H9 (cell line): ENCODE results near the gene CELA3B. TPM values are rescaled to one million over a fixed set of nuclear protein-coding genes. Genes with fewer than 3 reads are reported as not detected.
A peak's percentile ranks its signal among the peaks of the same experiment; 100 is the strongest.

Experiments
- DNase-seq: peaks from one replicate; pipeline ENCODE4 v3.0.0-alpha.2; 2017
- H2AFZ ChIP-seq: one replicate; pipeline ENCODE4 v1.6.1; 2013; ENCODE audit warnings: mild to moderate bottlenecking, low read length, control low read depth, moderate library complexity
- H2AK5ac ChIP-seq: 2 replicates; pipeline ENCODE4 v1.6.1; 2013; ENCODE audit warnings: low read length, control low read depth, mixed read lengths; ENCODE audit not compliant: insufficient read length
- H2BK120ac ChIP-seq: one replicate; pipeline ENCODE4 v1.6.1; 2013; ENCODE audit warnings: low read depth, mild to moderate bottlenecking, low read length, control low read depth, inconsistent platforms; ENCODE audit not compliant: poor library complexity, severe bottlenecking
- H2BK12ac ChIP-seq: 2 replicates; pipeline ENCODE4 v1.6.1; 2013; ENCODE audit warnings: low read length, control low read depth, mixed read lengths, low read depth; ENCODE audit not compliant: insufficient read length
- H2BK15ac ChIP-seq: 2 replicates; pipeline ENCODE4 v1.6.1; 2013; ENCODE audit warnings: low read depth, low read length, control low read depth
- H2BK20ac ChIP-seq: one replicate; pipeline ENCODE4 v1.6.1; 2013; ENCODE audit warnings: low read depth, mild to moderate bottlenecking, low read length, control low read depth, inconsistent platforms; ENCODE audit not compliant: poor library complexity, severe bottlenecking
- H2BK5ac ChIP-seq: 2 replicates; pipeline ENCODE4 v1.6.1; 2013; ENCODE audit warnings: low read length, control low read depth, mixed read lengths; ENCODE audit not compliant: insufficient read length
- H3K14ac ChIP-seq: 2 replicates; pipeline ENCODE4 v1.6.1; 2013; ENCODE audit warnings: low read length, control low read depth; ENCODE audit not compliant: insufficient read depth
- H3K18ac ChIP-seq: 2 replicates; pipeline ENCODE4 v1.6.1; 2013; ENCODE audit warnings: low read depth, mild to moderate bottlenecking, mixed read lengths, low read length, control low read depth; ENCODE audit not compliant: insufficient read length
- H3K23ac ChIP-seq: 2 replicates; pipeline ENCODE4 v1.6.1; 2013; ENCODE audit warnings: low read length, control low read depth, mixed read lengths, low read depth; ENCODE audit not compliant: insufficient read length
- H3K23me2 ChIP-seq: 2 replicates; pipeline ENCODE4 v1.6.1; 2013; ENCODE audit warnings: low read depth, mild to moderate bottlenecking, mixed read lengths, low read length, control low read depth; ENCODE audit not compliant: insufficient read length, poor library complexity, severe bottlenecking
- H3K27ac ChIP-seq: 2 replicates; pipeline ENCODE4 v1.5.1; 2013; ENCODE audit warnings: low read length, control low read depth, mixed read lengths, low read depth; ENCODE audit not compliant: insufficient read length
- H3K27me3 ChIP-seq: 2 replicates; pipeline ENCODE4 v1.6.1; 2013; ENCODE audit warnings: low read length, control low read depth, inconsistent platforms; ENCODE audit not compliant: insufficient read depth
- H3K4ac ChIP-seq: 2 replicates; pipeline ENCODE4 v1.6.1; 2013; ENCODE audit warnings: low read depth, mild to moderate bottlenecking, control low read depth, inconsistent platforms, low read length, moderate library complexity
- H3K4me1 ChIP-seq: 2 replicates; pipeline ENCODE4 v1.6.1; 2013; ENCODE audit warnings: low read length, control low read depth, inconsistent platforms; ENCODE audit not compliant: insufficient read depth
- H3K4me2 ChIP-seq: 2 replicates; pipeline ENCODE4 v1.6.1; 2013; ENCODE audit warnings: low read length, control low read depth, mixed read lengths; ENCODE audit not compliant: insufficient read length, insufficient read depth
- H3K56ac ChIP-seq: 2 replicates; pipeline ENCODE4 v1.6.1; 2013; ENCODE audit warnings: low read depth, mild to moderate bottlenecking, mixed read lengths, low read length, control low read depth; ENCODE audit not compliant: insufficient read length
- H3K79me1 ChIP-seq: 2 replicates; pipeline ENCODE4 v1.6.1; 2013; ENCODE audit warnings: low read depth, mild to moderate bottlenecking, moderate library complexity, low read length, control low read depth, inconsistent platforms; ENCODE audit not compliant: insufficient read depth, poor library complexity, severe bottlenecking
- H3K79me2 ChIP-seq: 2 replicates; pipeline ENCODE4 v1.6.1; 2013; ENCODE audit warnings: low read length, control low read depth, inconsistent platforms; ENCODE audit not compliant: insufficient read depth
- H3K9ac ChIP-seq: 2 replicates; pipeline ENCODE4 v1.6.1; 2013; ENCODE audit warnings: low read length, control low read depth, mixed read lengths; ENCODE audit not compliant: insufficient read length; ENCODE audit errors: extremely low read depth
- H3K9me3 ChIP-seq: one replicate; pipeline ENCODE4 v1.6.1; 2013; ENCODE audit warnings: low read depth, low read length, inconsistent platforms; ENCODE audit not compliant: control insufficient read depth
- H3T11ph ChIP-seq: one replicate; pipeline ENCODE4 v1.6.1; 2013; ENCODE audit warnings: mild to moderate bottlenecking, low read length, control low read depth, inconsistent platforms
- H4K20me1 ChIP-seq: one replicate; pipeline ENCODE4 v1.6.1; 2013; ENCODE audit not compliant: control insufficient read depth, insufficient read length, insufficient read depth
- H4K5ac ChIP-seq: 2 replicates; pipeline ENCODE4 v1.6.1; 2013; ENCODE audit warnings: low read depth, mild to moderate bottlenecking, mixed read lengths, low read length, control low read depth; ENCODE audit not compliant: insufficient read length
- H4K8ac ChIP-seq: replicated peaks from 2 replicates; pipeline ENCODE4 v1.6.1; 2013; ENCODE audit warnings: low read length, control low read depth, mixed read lengths, low read depth; ENCODE audit not compliant: insufficient read length
- H4K91ac ChIP-seq: 2 replicates; pipeline ENCODE4 v1.6.1; 2013; ENCODE audit warnings: low read depth, mild to moderate bottlenecking, moderate library complexity, mixed read lengths, low read length, control low read depth; ENCODE audit not compliant: insufficient read length
- H3K27ac Mint-ChIP-seq, 3 experiments: 2 replicates in 2 of 3; 3 replicates in 1 of 3; pipeline ENCODE4 v1.8.0; 2020 to 2021; ENCODE audit warnings: mixed read lengths in 3 of 3, mild to moderate bottlenecking in 1 of 3, moderate library complexity in 1 of 3
- H3K27me3 Mint-ChIP-seq: 2 replicates; pipeline ENCODE4 v1.8.0; 2021; ENCODE audit warnings: low read depth, mild to moderate bottlenecking, moderate library complexity, mixed read lengths
- H3K36me3 Mint-ChIP-seq, 3 experiments: 2 replicates in 2 of 3; 3 replicates in 1 of 3; pipeline ENCODE4 v1.8.0; 2020 to 2021; ENCODE audit warnings: low read depth in 3 of 3, mixed read lengths in 3 of 3; ENCODE audit not compliant: insufficient read depth in 1 of 3
- H3K4me1 Mint-ChIP-seq, 2 experiments: 2 replicates each; pipeline ENCODE4 v1.8.0; 2020; ENCODE audit warnings: mixed read lengths in 2 of 2
- H3K4me3 Mint-ChIP-seq, 2 experiments: 2 replicates in 1 of 2; 3 replicates in 1 of 2; pipeline ENCODE4 v1.8.0; 2020 to 2021; ENCODE audit warnings: mild to moderate bottlenecking in 2 of 2, mixed read lengths in 2 of 2, moderate library complexity in 1 of 2
- H3K9me3 Mint-ChIP-seq, 2 experiments: 2 replicates in 1 of 2; 3 replicates in 1 of 2; pipeline ENCODE4 v1.8.0; 2020; ENCODE audit warnings: mild to moderate bottlenecking in 2 of 2, mixed read lengths in 2 of 2, moderate library complexity in 1 of 2
- WGBS: extraction: QIAGEN DNeasy Blood & Tissue Kit; methylation state at CpG from one replicate; pipeline ENCODE4 v1.1.7; 2013; ENCODE audit warnings: missing lambda C conversion rate, low lambda C conversion rate, mixed read lengths; ENCODE audit not compliant: insufficient read length; ENCODE audit errors: extremely low coverage; 5-methylcytosine and 5-hydroxymethylcytosine counted together
- total RNA-seq: library from RNA; stranded (reverse); gene quantifications from 2 replicates; pipeline ENCODE4 v1.2.1, GENCODE V29; 2021
- TF ChIP-seq, protein P1 (sequence below): fragments of 200-600 bp; sonication (generic); conservative IDR thresholded peaks from 3 replicates; pipeline ENCODE4 v1.8.0; 2021; ENCODE audit warnings: antibody characterized with exemption, mild to moderate bottlenecking

The CELA3B gene
- total RNA-seq, 1 experiment from 2014 or later: not detected

DNA sequence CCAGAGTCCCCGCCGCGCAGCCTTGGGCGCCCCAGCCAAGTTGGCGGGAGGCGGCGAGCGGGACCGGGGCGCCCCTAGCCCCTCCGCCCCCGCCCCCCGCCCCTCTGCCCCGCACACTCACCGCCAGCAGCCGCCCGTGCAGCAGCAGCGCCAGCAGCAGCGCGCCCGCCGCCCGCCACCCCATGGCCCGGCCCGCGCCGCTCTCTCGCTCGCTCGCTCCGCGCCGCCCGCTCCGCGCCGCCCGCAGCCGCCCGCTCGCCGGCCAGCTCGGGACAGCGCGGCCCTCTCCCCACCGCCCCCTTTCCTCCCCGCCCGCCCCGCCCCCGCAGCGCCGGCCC, 39.8 kb upstream of the CELA3B start, which contains the start of gene HSPG2:
Gene HSPG2, minus strand, starts transcription at position 277 of the 338 bp plus-strand sequence. Its CDS starts 93 bp downstream, at position 184.
- Histone ChIP-seq H3K23ac (no peak within 1 kb of the TSS), H3K79me1 (peaks cover 3% of the 10 kb centered on the region), H3K27ac (no peak within 1 kb of the TSS), H2AFZ (no peak within 1 kb of the TSS), H3T11ph (no peak within 1 kb of the TSS), H3K23me2 (peaks cover 14% of the 10 kb centered on the region), H3K9me3 (no peaks in the 10 kb centered on the region), H2BK15ac (no peak within 1 kb of the TSS), H4K5ac (peak within 1 kb of the TSS; percentile 22), H3K79me2 (peaks cover 5% of the 10 kb centered on the region; the same call in 1 of the 2 replicates), H2BK5ac (no peak within 1 kb of the TSS), H4K91ac (no peak within 1 kb of the TSS), H3K9ac (peak within 1 kb of the TSS; percentile 66), H2BK20ac (no peak within 1 kb of the TSS), H3K14ac (peak within 1 kb of the TSS; percentile 37), H2BK12ac (no peak within 1 kb of the TSS), H3K27me3 (no peaks in the 10 kb centered on the region), H3K18ac (peak within 1 kb of the TSS; percentile 29), H4K8ac (no peak within 1 kb of the TSS), H3K4me1 (peaks cover 7% of the 10 kb centered on the region; the same call in 1 of the 2 replicates), H2AK5ac (no peak within 1 kb of the TSS), H3K4me2 (peak within 1 kb of the TSS; percentile 83), H4K20me1 (no peaks in the 10 kb centered on the region), H3K56ac (no peak within 1 kb of the TSS), H2BK120ac (no peak within 1 kb of the TSS), H3K4ac (no peak within 1 kb of the TSS)
- no peaks in the 10 kb centered on the region; a peak in 1 of 5 replicates for H3K9me3 Mint-ChIP-seq
- TF ChIP-seq, protein P1, sequence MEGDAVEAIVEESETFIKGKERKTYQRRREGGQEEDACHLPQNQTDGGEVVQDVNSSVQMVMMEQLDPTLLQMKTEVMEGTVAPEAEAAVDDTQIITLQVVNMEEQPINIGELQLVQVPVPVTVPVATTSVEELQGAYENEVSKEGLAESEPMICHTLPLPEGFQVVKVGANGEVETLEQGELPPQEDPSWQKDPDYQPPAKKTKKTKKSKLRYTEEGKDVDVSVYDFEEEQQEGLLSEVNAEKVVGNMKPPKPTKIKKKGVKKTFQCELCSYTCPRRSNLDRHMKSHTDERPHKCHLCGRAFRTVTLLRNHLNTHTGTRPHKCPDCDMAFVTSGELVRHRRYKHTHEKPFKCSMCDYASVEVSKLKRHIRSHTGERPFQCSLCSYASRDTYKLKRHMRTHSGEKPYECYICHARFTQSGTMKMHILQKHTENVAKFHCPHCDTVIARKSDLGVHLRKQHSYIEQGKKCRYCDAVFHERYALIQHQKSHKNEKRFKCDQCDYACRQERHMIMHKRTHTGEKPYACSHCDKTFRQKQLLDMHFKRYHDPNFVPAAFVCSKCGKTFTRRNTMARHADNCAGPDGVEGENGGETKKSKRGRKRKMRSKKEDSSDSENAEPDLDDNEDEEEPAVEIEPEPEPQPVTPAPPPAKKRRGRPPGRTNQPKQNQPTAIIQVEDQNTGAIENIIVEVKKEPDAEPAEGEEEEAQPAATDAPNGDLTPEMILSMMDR: no peak
- no CpG with 5 or more reads among the region's 52 CpGs for WGBS
- H3K4me3 Mint-ChIP-seq: peak within 1 kb of the TSS; percentile 76 to 84
- peak within 1 kb of the TSS; percentile 42 to 88 (median 78) for H3K27ac Mint-ChIP-seq
- peaks cover 58 to 65% of the 10 kb centered on the region in 2 experiments for H3K4me1 Mint-ChIP-seq
- no peak for DNase-seq
- H3K36me3 Mint-ChIP-seq: peaks cover 0 to 3% (median 0%) of the 10 kb centered on the region in 3 experiments; a peak in 2 of 7 replicates
- peaks cover 2% of the 10 kb centered on the region; the same call in 1 of the 2 replicates for H3K27me3 Mint-ChIP-seq
